Brain pericyte (primary cell): Measurements from ENCODE around the gene SAMD15.
"Not testable (repeated sequence)": the region's sequence is repeated elsewhere in the genome, so short reads cannot be mapped to it uniquely, and the experiment has no call there.

Experiments used
- DNase-seq: peaks from one replicate; pipeline ENCODE4 v3.0.0-alpha.2; 2012; ENCODE audit warnings: low read depth, low spot score

SAMD15 gene

GRCh38 chr14:77375973-77376770 lies 1.0 kb upstream of the SAMD15 start:
- no peak for DNase-seq

- no peak for DNase-seq
These were observed 294 bp downstream of the SAMD15 start for GRCh38 chr14:77377502-77377844.

GRCh38 chr14:77378701-77379100 lies 1.5 kb downstream of the SAMD15 start:
- DNase-seq = no peak

- no peak for DNase-seq
These were observed 13.0 kb downstream of the SAMD15 start for GRCh38 chr14:77390188-77390587.

- no peak for DNase-seq
These were observed 23.0 kb downstream of the SAMD15 start for GRCh38 chr14:77400216-77400615.

- DNase-seq = no peak
These were observed 26.6 kb downstream of the SAMD15 start for GRCh38 chr14:77403768-77404167.

GRCh38 chr14:77406086-77406485 lies 28.9 kb downstream of the SAMD15 start:
- DNase-seq = no peak

- no peak for DNase-seq
These were observed 29.5 kb downstream of the SAMD15 start for GRCh38 chr14:77406718-77407117.

- DNase-seq = no peak
These were observed 30.0 kb downstream of the SAMD15 start for GRCh38 chr14:77407158-77407557.

- DNase-seq = no peak
These were observed 32.0 kb downstream of the SAMD15 start for GRCh38 chr14:77409131-77409533.

GRCh38 chr14:77415403-77416030 lies 38.3 kb downstream of the SAMD15 start:
- not testable (repeated sequence) for DNase-seq

- DNase-seq = not testable (repeated sequence)
These were observed 38.9 kb downstream of the SAMD15 start for GRCh38 chr14:77416098-77416497.

- DNase-seq = no peak
These were observed 39.7 kb downstream of the SAMD15 start for GRCh38 chr14:77416836-77417235.

- no peak for DNase-seq
These were observed 44.0 kb downstream of the SAMD15 start for GRCh38 chr14:77421201-77421600.

GRCh38 chr14:77423423-77423822 lies 46.2 kb downstream of the SAMD15 start, which contains the start of gene NOXRED1:
TSS of gene NOXRED1 (minus strand) at chr14:77423523. CDS start at chr14:77422889, 634 bp downstream.
- DNase-seq = no peak

GRCh38 chr14:77424862-77425261 lies 47.7 kb downstream of the SAMD15 start:
- no peak for DNase-seq

- DNase-seq = no peak
These were observed 49.2 kb downstream of the SAMD15 start for GRCh38 chr14:77426396-77426795.

GRCh38 chr14:77436042-77436441 lies 58.9 kb downstream of the SAMD15 start:
- no peak for DNase-seq

GRCh38 chr14:77438596-77438995 lies 61.4 kb downstream of the SAMD15 start:
- no peak for DNase-seq

GRCh38 chr14:77439861-77440260 lies 62.7 kb downstream of the SAMD15 start:
- DNase-seq = no peak
